ENCODE data around the gene PSMG4. TPM values are rescaled to one million over a fixed set of nuclear protein-coding genes. Genes with fewer than 3 reads are reported as not detected.
A peak's percentile ranks its signal among the peaks of the same experiment; 100 is the strongest.

PSMG4 gene
- total and polyA plus RNA-seq, 9 of the 15 experiments (the other 6 are each of a cell fraction or from before 2014, with no cell fraction given) = 12.9 to 185 (median 52.0) TPM

GRCh38 chr6:3267162-3267561 is 8.4 kb downstream of the PSMG4 start:
- no TSS peak for BruUV-seq (replicated peaks)
- in situ Hi-C loops (cut with MboI) = no loop called here
- 73% methylated on average over 5 of the region's 5 CpGs for WGBS (ENCODE audit: insufficient coverage, low coverage, missing lambda C conversion rate)

GRCh38 chr6:3268680-3269079 is 9.9 kb downstream of the PSMG4 start:
- H3K36me3 ChIP-seq (ENCODE audit: control insufficient read depth, insufficient read depth, low read length) = peaks cover 92% of the 10 kb centered on the region
- no peaks in the 10 kb centered on the region for H3K27me3 ChIP-seq (ENCODE audit: control insufficient read depth in 2 of 2, insufficient read depth in 2 of 2, low read length in 2 of 2)
- no peak overlapping the region for H3K9ac ChIP-seq (ENCODE audit: insufficient read depth in 1 of 2, low read depth in 2 of 2, low read length in 2 of 2)
- peaks cover 18% of the 10 kb centered on the region; the same call in 1 of the 2 replicates for H4K20me1 ChIP-seq (replicated peaks; ENCODE audit: control insufficient read depth, insufficient read depth, low read length)
- FAIRE-seq (no peak), DNase-seq (ENCODE audit: extremely low read depth in 1 of 4, low spot score in 3 of 4) (no peak), ATAC-seq (no peak)
- intact Hi-C loops (cut with micrococcal nuclease) = no loop called here
- H3K27ac ChIP-seq (ENCODE audit: extremely low read depth, low read depth, low read length) = no peak overlapping the region
- 89% methylated on average over 11 of the region's 11 CpGs for WGBS (ENCODE audit: insufficient coverage, low coverage, missing lambda C conversion rate)
- H3K4me2 ChIP-seq (ENCODE audit: insufficient read depth, low read length) = no peak overlapping the region
- H3K79me2 ChIP-seq (ENCODE audit: control insufficient read depth, insufficient read depth, low read length) = peaks cover 44% of the 10 kb centered on the region
- CTCF ChIA-PET (ENCODE audit: low intra/inter-chr PET ratio) = no interaction called here
- H2AFZ ChIP-seq (ENCODE audit: low read depth, low read length) = no peak overlapping the region
- peaks cover 8% of the 10 kb centered on the region for H3K9me1 ChIP-seq (ENCODE audit: control insufficient read depth, insufficient read depth, low read length)
- POLR2A ChIA-PET = no interaction called here
- no TSS peak for BruUV-seq (replicated peaks)
- no peak overlapping the region for H3K4me3 ChIP-seq
- H3K4me1 ChIP-seq (replicated peaks in 1 of 2; ENCODE audit: control insufficient read depth in 2 of 2, insufficient read depth in 2 of 2, low read length in 2 of 2) = peaks cover 0 to 7% of the 10 kb centered on the region in 2 experiments; a peak in 1 of 5 replicates
- H3K9me3 ChIP-seq (replicated peaks; ENCODE audit: control insufficient read depth, insufficient read depth, low read depth, low read length) = no peaks in the 10 kb centered on the region
- in situ Hi-C loops (cut with MboI) = no loop called here
- no peak for TF ChIP-seq FOXK1 (CRISPR knock-in tag; IDR thresholded peaks at IDR 0.05; ENCODE audit: borderline replicate concordance)
- no peak for TF ChIP-seq CTCFL (IDR thresholded peaks at IDR 0.05; ENCODE audit: borderline replicate concordance, insufficient read depth, low read depth, low read length, poor library complexity, severe bottlenecking)
- TF ChIP-seq ZNF445 (CRISPR knock-in tag; IDR thresholded peaks at IDR 0.05; ENCODE audit: low read depth) = no peak
- TF ChIP-seq ZNF449 (CRISPR knock-in tag; IDR thresholded peaks at IDR 0.05) = no peak
- no peak for TF ChIP-seq KAT7 (CRISPR knock-in tag; IDR thresholded peaks at IDR 0.05; ENCODE audit: borderline replicate concordance)
- no peak for TF ChIP-seq ZNF717 (CRISPR knock-in tag; IDR thresholded peaks at IDR 0.05)
- TF ChIP-seq RCOR1 (IDR thresholded peaks at IDR 0.05; ENCODE audit: borderline replicate concordance in 1 of 2, low read depth in 2 of 2, low read length in 2 of 2) = no peak
- no peak for TF ChIP-seq TEAD2 (tag; IDR thresholded peaks at IDR 0.05)
- TF ChIP-seq NFE2L1 (tag; IDR thresholded peaks at IDR 0.05; ENCODE audit: borderline replicate concordance, low read depth) = no peak
- TF ChIP-seq ZC3H8 (IDR thresholded peaks at IDR 0.05) = no peak
- TF ChIP-seq NRF1 (conservative IDR thresholded peaks at IDR 0.05 in 1 of 2, IDR thresholded peaks at IDR 0.05 in 1 of 2) = no peak
- TF ChIP-seq ZNF3 (CRISPR knock-in tag; IDR thresholded peaks at IDR 0.05) = no peak

More at GRCh38 chr6:3267162-3267561, 8.4 kb downstream of the PSMG4 start:
- peaks cover 94% of the 10 kb centered on the region for H3K36me3 ChIP-seq (ENCODE audit: control insufficient read depth, insufficient read depth, low read length)
- no peak overlapping the region for H2AFZ ChIP-seq (ENCODE audit: low read depth, low read length)
- no peaks in the 10 kb centered on the region for H3K27me3 ChIP-seq (ENCODE audit: control insufficient read depth in 2 of 2, insufficient read depth in 2 of 2, low read length in 2 of 2)
- no peak overlapping the region for H3K4me2 ChIP-seq (ENCODE audit: insufficient read depth, low read length)
- no peaks in the 10 kb centered on the region for H3K9me3 ChIP-seq (replicated peaks; ENCODE audit: control insufficient read depth, insufficient read depth, low read depth, low read length)
- no peak overlapping the region for H3K27ac ChIP-seq (ENCODE audit: extremely low read depth, low read depth, low read length)
- ChIA-PET CTCF (ENCODE audit: low intra/inter-chr PET ratio) (no interaction called here), POLR2A (interaction anchor here (0.7 to 1.3 kb wide), 4 partner anchors 16 to 110 kb away, joined by 3 to 6 read pairs (median 4); partner anchors contain the start of gene TUBB2A)
- H3K79me2 ChIP-seq (ENCODE audit: control insufficient read depth, insufficient read depth, low read length) = peaks cover 60% of the 10 kb centered on the region
- no peak overlapping the region for H3K4me3 ChIP-seq
- H3K4me1 ChIP-seq (replicated peaks in 1 of 2; ENCODE audit: control insufficient read depth in 2 of 2, insufficient read depth in 2 of 2, low read length in 2 of 2) = no peaks in the 10 kb centered on the region; a peak in 2 of 5 replicates
- intact Hi-C loops (cut with micrococcal nuclease) = no loop called here
- FAIRE-seq (no peak), DNase-seq (ENCODE audit: extremely low read depth in 1 of 4, low spot score in 3 of 4) (no peak), ATAC-seq (no peak)
- peak; percentile 37; the same call in 1 of the 2 replicates for TF ChIP-seq POLR2G (IDR thresholded peaks at IDR 0.05; ENCODE audit: low read depth, low read length)
- TF ChIP-seq MIER1 (IDR thresholded peaks at IDR 0.05; ENCODE audit: low read depth) = no peak
- H3K9ac ChIP-seq (ENCODE audit: insufficient read depth in 1 of 2, low read depth in 2 of 2, low read length in 2 of 2) = no peak overlapping the region
- peaks cover 28% of the 10 kb centered on the region for H4K20me1 ChIP-seq (replicated peaks; ENCODE audit: control insufficient read depth, insufficient read depth, low read length)
- peaks cover 10% of the 10 kb centered on the region for H3K9me1 ChIP-seq (ENCODE audit: control insufficient read depth, insufficient read depth, low read length)
